Measurements from ENCODE around the gene ZNF639. TPM values are rescaled to one million over a fixed set of nuclear protein-coding genes. Genes with fewer than 3 reads are reported as not detected.
"Not testable (repeated sequence)": the region's sequence is repeated elsewhere in the genome, so short reads cannot be mapped to it uniquely, and the experiment has no call there.

The ZNF639 gene
- total RNA-seq (2014; rRNA removed; shearing (Covaris generic)) = 61.1 and 63.6 TPM in 2 replicates

DNA sequence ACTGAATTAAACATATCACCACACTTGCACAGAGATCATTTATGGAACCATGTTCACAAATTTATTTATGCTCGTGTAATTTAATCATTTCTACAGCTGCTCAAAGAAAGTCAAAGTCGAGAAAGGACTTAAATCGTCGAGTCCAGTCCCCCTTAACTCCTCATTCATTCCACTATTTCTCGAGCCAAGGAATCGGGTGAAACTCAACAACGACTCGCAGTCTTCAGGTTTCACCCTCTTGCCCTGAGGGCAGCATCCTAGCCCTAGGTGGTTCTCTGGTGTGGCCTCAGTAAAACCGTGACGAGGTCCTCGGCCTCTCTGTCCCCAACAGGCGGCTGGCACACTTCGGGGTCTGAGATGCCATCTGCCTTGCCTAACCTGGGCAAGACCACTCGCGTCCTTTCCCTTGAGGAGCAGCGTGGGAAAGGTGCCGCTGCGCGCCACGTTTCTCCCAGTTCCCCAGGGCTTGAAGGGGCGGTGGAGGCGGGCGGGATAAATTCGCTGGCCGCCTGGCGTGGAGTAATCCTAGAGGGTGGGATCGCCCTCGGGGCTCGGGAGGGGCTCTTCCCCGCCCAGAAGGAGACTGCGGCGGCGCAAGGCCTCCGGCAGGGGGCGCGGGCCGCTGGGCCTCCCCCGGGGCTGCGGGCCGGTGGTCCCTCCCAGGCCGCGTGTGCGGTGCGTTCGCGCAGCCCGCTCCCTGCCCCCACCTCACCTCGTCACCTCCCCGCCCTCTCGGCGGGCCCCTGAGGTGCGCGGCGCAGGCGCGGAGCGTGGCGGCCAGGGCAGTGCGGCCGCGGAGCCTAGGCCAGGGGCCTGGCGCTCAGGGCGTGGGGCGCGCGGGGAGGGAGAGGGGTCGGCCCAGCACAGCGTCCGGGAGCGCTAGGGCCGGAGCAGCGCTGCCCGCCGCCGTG lies at the start of gene ZNF639:
Gene ZNF639 (plus strand): TSS at position 746 of the 911 bp plus-strand sequence. CDS start 5,263 bp downstream, outside the sequence.
- DNase-seq (ENCODE audit: low read depth) = peak; percentile 95

- not testable (repeated sequence) for DNase-seq (ENCODE audit: low read depth)
These were observed 48.4 kb upstream of the ZNF639 start for GRCh38 chr3:179274434-179274833.

DNA sequence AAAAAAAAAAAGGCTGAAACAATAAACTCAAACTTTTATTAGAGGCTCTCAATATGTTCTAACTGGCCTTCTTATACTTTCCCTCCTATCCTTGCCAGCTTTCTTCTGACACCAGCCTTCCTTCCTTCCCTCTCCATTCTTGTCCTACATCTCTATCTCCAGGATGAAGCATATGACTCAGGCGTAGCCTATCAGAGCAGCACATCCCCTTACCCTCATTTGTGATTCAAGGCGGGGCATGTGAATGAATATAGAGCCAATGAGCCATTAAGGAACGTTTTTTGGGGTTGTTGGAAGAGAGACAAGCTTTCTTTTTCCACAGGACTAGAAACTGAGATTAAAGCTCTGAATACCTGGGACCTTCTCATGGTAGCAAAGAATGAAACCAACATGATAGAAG lies 46.8 kb upstream of the ZNF639 start:
- no peak for DNase-seq (ENCODE audit: low read depth)

DNA sequence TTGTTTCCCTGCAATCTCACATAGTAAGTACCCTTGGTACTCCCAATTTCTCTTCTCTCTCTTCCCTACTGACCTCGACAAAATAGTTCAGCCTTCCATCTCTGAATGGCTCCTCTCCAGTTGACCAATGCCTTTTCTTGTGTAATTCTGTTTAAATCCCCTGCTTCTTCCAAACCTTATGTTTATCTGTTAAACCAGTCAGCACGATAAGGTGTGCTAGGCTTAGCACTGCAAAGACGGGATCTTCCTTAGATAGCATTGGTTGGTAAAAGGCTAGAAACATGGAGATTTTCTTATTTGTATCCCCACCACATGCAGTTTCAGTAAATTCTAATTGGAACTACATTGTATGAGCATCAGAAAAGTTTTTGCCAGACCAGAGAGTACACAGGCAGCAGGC lies 46.1 kb upstream of the ZNF639 start:
- DNase-seq (ENCODE audit: low read depth) = no peak

DNA sequence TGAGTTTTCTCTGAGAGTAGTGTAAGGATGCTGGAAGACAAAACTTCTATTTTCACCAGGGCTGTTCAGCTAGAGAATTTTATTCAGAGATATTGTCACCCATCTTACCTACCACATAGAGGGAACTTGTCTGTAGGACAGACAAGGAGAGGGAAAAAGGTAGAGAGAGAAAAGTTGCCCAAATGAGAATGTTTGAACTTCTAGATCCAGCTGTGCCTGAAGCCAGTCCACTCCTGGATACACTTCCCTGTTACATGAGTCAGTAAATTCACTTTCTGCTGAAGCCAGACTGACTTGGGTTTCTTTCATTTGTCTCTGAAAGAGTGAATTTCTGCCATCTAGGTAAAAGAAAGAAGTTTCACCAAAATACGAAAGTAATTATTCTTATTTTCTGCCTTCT lies 44.7 kb upstream of the ZNF639 start:
- no peak for DNase-seq (ENCODE audit: low read depth)

DNA sequence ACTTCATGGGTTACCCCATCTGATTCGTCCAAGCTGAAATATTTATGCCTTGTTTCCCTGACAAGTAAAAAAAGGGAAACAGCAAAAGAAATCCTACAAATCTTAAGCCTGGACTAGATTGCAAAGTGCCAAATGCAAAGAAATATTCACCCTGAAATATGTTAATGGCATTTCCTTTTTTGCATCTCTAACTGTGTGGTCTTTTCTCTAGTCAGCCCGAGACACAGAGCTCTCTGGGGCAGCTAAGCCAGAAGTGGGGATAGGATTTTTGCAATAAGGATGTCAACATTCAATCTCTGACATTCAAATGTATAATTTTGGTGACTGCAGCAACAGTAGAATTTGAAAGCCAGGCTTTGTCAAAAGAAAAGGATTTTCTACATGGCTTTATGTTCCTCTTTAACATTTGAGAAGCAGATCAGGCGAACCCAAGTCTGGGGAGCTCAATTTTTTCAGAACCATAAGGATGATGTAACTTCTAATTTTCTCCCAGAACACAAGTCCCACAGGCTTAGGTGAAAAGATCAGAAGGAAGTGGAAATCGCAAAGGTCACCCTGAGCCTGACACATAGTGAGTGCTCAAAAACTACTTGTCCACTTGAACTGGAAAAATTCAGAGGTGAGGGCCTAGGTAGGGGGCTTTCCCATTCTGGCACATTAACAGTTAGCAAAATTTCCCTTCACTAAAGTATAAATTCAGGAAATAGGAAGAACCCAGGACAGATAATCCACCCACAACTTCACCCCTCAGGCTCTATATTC lies 43.7 kb upstream of the ZNF639 start:
- no peak for DNase-seq (ENCODE audit: low read depth)

DNA sequence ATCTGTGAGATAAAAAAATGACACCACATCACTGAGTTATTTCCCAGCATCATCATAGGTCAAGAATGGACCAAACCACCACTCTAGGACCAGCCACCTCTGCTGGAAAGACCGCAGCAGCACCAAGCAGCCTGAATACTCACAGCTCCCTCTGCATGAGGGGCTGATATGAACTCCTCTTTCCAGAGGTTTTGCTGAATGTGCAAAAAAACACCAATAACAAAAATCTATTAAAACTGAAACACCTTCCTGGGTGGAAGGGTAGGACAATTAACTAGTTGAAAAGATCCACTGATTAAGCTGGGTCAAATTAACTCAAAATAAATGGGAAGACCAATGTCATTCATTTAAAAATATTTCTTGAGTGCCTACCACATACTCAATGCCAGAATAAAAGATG lies 43.0 kb upstream of the ZNF639 start:
- DNase-seq (ENCODE audit: low read depth) = no peak

- DNase-seq (ENCODE audit: low read depth) = no peak
These were observed 41.0 kb upstream of the ZNF639 start for GRCh38 chr3:179281825-179282224.

- DNase-seq (ENCODE audit: low read depth) = no peak
These were observed 36.5 kb upstream of the ZNF639 start for GRCh38 chr3:179286331-179286730.

DNA sequence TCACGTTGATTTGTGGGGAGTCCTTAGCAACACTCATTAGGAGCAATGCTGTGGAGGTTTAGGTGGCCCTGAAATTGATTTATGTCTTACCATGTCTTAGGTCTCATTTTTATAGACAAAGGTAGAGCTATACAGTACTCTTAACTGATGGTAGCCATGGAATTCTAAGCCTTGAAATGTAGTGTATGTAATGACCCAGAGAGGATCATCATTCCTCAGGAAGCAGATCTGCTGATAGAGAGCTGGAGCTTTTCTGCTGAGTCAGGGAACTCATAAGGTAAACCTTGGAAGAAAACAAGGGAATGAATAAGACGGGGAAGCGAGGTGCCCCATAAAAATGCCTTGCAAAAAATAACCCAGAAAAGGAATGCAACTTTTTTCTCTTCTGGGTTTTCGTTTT lies 34.0 kb upstream of the ZNF639 start:
- no peak for DNase-seq (ENCODE audit: low read depth)

DNA sequence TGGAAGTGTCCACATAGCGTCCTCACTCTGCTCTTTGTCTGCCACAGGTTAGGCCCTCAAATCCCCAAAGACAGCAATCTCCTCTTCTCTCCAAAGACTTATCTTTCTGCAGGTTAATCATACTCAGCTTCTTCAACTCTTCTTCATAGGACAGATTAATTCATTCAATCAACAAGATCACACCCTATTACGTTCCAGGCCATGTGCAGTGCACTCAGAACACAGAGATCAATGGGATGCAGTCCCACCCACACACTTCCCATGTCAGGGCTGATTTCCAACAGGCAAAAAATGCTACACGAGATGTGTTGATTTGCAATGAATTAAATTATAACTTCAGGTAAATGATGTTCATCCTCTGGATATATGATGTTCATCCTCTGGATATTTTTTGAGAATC lies 33.5 kb upstream of the ZNF639 start:
- no peak for DNase-seq (ENCODE audit: low read depth)

- DNase-seq (ENCODE audit: low read depth) = peak; percentile 12
These were observed 30.4 kb upstream of the ZNF639 start for GRCh38 chr3:179292450-179292849.

DNA sequence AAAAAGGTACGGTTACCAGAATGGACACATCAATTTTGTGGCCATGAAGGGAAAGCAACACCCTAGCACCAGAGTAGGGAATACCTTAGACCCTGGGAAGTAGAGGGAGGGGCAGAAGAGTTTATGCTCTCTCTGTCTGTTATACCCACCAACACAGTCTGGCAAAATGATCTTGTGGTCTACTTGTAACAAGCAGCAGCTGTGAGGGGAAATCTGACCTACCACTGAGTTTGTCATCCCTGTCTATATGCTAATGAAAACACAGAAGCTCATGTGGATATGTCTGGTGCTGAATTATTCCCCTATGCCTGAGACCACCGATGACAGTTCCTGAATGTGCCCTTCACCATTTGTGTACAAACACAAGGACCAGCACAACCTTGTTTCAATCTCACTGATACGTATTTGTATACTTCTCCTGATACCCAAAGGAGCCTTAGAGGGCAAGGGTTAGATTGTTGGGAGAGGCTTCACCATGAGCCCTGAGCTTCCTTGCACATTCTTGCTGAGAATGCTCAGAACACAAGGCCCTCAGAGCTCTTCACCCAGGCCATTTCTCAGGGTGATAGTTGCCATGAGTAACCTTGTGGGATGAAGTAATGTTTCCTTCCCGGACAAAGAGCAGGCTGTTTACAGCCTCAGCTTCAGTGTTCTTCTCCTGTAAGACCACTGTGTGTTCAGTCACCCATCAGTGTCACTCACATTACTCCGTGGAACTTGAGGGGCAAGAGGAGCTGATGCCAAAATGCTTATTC lies 24.7 kb upstream of the ZNF639 start:
- DNase-seq (ENCODE audit: low read depth) = no peak

DNA sequence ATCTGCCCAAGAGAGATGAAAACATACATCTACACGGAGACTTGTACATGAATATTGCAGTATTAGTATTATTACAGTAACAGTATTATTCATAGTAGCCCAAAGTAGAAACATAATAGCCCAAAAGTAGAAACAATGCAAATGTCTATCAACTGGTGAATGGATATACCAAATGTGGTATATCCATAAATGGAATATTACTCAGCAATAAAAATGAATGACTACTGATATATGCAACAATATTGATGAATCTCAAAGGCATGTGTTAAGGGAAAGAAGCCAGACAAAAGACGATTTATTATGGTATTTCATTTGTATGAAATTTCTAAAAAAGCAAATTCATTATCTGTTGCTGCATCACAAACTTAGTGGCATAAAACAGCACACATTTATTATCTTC lies 23.5 kb upstream of the ZNF639 start:
- no peak for DNase-seq (ENCODE audit: low read depth)

DNA sequence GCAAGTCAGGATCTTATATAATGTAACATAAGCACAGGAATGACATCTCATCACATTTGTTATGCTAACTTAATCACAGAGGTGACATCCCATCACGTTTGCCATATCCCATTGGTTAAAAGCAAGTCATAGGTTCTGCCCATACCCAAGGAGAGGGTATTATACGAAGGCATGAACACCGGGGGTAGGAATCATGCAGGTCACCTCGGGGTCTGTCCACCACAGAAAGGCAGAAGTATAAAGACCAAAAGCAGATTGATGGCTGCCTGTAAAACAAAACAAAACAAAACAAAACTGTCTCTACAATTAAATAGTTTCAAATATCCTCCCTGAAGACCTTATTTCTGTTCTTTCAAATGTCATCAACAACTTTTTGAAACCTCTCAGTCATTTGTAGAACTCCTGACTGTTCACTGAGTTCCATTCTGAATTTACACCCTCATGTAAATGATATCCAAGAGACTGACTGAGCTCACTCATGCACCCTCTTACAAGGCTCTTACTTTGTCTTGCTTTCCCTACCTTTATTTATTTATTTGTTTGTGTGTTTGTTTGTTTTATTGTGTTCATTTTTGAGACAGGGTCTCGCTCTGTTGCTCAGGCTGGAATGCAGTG lies 22.7 kb upstream of the ZNF639 start:
- no peak for DNase-seq (ENCODE audit: low read depth)

- no peak for DNase-seq (ENCODE audit: low read depth)
These were observed 21.2 kb upstream of the ZNF639 start for GRCh38 chr3:179301645-179302044.

GRCh38 chr3:179302111-179302510 lies 20.7 kb upstream of the ZNF639 start:
- no peak for DNase-seq (ENCODE audit: low read depth)

GRCh38 chr3:179304605-179305004 lies 18.2 kb upstream of the ZNF639 start:
- DNase-seq (ENCODE audit: low read depth) = peak; percentile 22

- DNase-seq (ENCODE audit: low read depth) = not testable (repeated sequence)
These were observed 15.5 kb upstream of the ZNF639 start for GRCh38 chr3:179307362-179307761.

- DNase-seq (ENCODE audit: low read depth) = no peak
These were observed 14.8 kb upstream of the ZNF639 start for GRCh38 chr3:179308001-179308400.

DNA sequence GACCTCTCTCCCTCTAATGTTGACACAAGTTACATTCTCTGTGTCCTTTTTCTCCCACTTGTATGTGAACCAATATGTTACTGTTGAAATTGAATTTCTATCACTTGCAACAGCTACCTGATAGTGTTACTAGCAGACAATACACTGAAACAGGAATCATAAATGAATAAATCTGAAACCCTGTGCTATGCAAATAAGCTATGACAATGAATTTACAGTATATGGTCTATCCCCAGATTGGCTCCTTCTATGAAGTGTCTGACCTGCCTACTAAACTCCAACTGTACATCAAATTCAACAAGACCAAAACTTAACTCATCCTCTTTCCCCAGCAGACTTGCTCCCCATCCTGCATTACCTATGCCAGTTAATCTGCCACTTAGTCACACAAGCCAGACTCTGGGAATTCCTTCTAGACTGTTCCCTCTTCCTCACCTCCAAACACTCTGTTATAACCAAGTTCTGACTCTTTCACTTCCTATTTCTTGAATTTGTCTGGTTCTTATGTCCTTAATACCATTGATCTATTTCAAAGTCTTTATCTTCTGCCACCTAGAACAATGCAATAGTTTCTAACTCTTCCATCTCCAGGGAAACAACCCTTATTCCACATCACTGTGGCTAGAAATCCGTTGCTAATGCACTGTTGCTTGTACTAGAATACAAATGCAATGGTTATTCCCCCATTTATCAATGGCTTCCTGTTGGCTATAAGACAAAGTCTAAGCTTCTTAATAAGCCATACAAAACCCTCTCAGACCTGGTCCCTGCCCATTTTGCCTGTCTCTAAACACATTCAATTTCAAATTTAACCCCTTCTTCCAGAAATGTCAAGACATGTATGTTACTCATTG lies 13.4 kb upstream of the ZNF639 start:
- no peak for DNase-seq (ENCODE audit: low read depth)
